B cell (primary cell): ENCODE data around the gene GPR33. TPM values are rescaled to one million over a fixed set of nuclear protein-coding genes. Genes with fewer than 3 reads are reported as not detected.

Experiments used
- ATAC-seq: fragments of 200-7000 bp; cut with Tn5 transposase; one replicate; pipeline ENCODE4 v1.10.0; 2021; ENCODE audit warnings: low read depth, mild to moderate bottlenecking, moderate number of reproducible peaks, moderate library complexity
- CTCF ChIA-PET: fragments of 350-600 bp; sonication (Branson Sonifier 250); formaldehyde crosslinking; loops from one replicate; lab custom pipeline; 2021; ENCODE audit warnings: antibody characterized with exemption, inconsistent platforms; lab: Charles Lee
- POLR2A ChIA-PET: fragments of 350-600 bp; sonication (Branson Sonifier 250); formaldehyde crosslinking; loops from one replicate; lab custom pipeline; 2021; ENCODE audit warnings: antibody characterized with exemption; lab: Charles Lee
- DNase-seq: peaks from one replicate; pipeline ENCODE4 v3.0.0; 2013
- H2AFZ ChIP-seq: 2 replicates; pipeline ENCODE4 v1.6.1; 2012; ENCODE audit warnings: mild to moderate bottlenecking, low read depth, low read length; ENCODE audit not compliant: insufficient read depth, poor library complexity, severe bottlenecking
- H3K27ac ChIP-seq, 2 donors: 1 replicate in 1 of 2; 2 replicates in 1 of 2; pipeline ENCODE4 v1.5.1; 2012 to 2013; ENCODE audit warnings: low read length in 2 of 2, mild to moderate bottlenecking in 2 of 2, moderate library complexity in 1 of 2
- H3K27me3 ChIP-seq, 4 experiments: fragments of 200-600 bp in 1 of 4; sonication (generic) in 1 of 4; replicated peaks in 1 of 4; 1 replicate in 2 of 4; 2 replicates in 2 of 4; pipeline versions ENCODE4 v1.6.1 to v1.7.0; 2013 to 2016; ENCODE audit warnings: low read length in 3 of 4, mild to moderate bottlenecking in 2 of 4, mixed read lengths in 1 of 4, moderate library complexity in 1 of 4; ENCODE audit not compliant: insufficient read depth in 4 of 4, control insufficient read depth in 3 of 4; ENCODE audit errors: control extremely low read depth in 1 of 4
- H3K36me3 ChIP-seq, 2 experiments: replicated peaks in 1 of 2; 1 replicate in 1 of 2; 2 replicates in 1 of 2; pipeline versions ENCODE4 v1.6.1 to v1.7.1; 2013; ENCODE audit warnings: low read length in 1 of 2; ENCODE audit not compliant: insufficient read depth in 2 of 2, control insufficient read depth in 1 of 2; ENCODE audit errors: control extremely low read depth in 1 of 2, extremely low read depth in 1 of 2
- H3K4me1 ChIP-seq, 2 donors: fragments of 200-600 bp in 1 of 2; sonication (generic) in 1 of 2; 1 replicate in 1 of 2; 2 replicates in 1 of 2; pipeline versions ENCODE4 v1.5.1 to v1.6.1; 2013 to 2017; ENCODE audit warnings: low read length in 2 of 2; ENCODE audit not compliant: control insufficient read depth in 2 of 2, insufficient read depth in 2 of 2
- H3K4me2 ChIP-seq: replicated peaks from 2 replicates; pipeline ENCODE3; 2012; ENCODE audit warnings: mild to moderate bottlenecking, low read depth, low read length; ENCODE audit not compliant: poor library complexity, severe bottlenecking
- H3K4me3 ChIP-seq, 5 experiments: fragments of 200-600 bp in 1 of 5; sonication (generic) in 1 of 5; 1 replicate in 3 of 5; 2 replicates in 2 of 5; pipeline versions ENCODE4 v1.5.1 to v1.7.0; 2011 to 2016; ENCODE audit warnings: low read length in 4 of 5, mild to moderate bottlenecking in 4 of 5, low read depth in 2 of 5, control low read depth in 1 of 5, moderate library complexity in 1 of 5; ENCODE audit not compliant: insufficient read depth in 1 of 5; ENCODE audit errors: control extremely low read depth in 1 of 5, extremely low read depth in 1 of 5
- H3K79me2 ChIP-seq: fragments of 200-600 bp; sonication (generic); one replicate; pipeline ENCODE4 v1.6.0; 2016; ENCODE audit warnings: low read length; ENCODE audit not compliant: control insufficient read depth, insufficient read depth
- H3K9ac ChIP-seq: fragments of 200-600 bp; sonication (generic); 2 replicates; pipeline ENCODE4 v1.6.1; 2017; ENCODE audit warnings: mild to moderate bottlenecking, low read length, moderate library complexity
- H3K9me3 ChIP-seq, 3 donors: one replicate each; pipeline versions ENCODE4 v1.6.1 to v1.7.1; 2013; ENCODE audit warnings: low read length in 2 of 3; ENCODE audit not compliant: control insufficient read depth in 2 of 3, insufficient read depth in 1 of 3; ENCODE audit errors: control extremely low read depth in 1 of 3
- H4K20me1 ChIP-seq: 2 replicates; pipeline ENCODE4 v1.6.0; 2012; ENCODE audit warnings: mild to moderate bottlenecking, low read length; ENCODE audit not compliant: insufficient read depth, control insufficient read depth, poor library complexity, severe bottlenecking
- H3K27ac Mint-ChIP-seq: one replicate; pipeline ENCODE4 v1.8.0; 2021; ENCODE audit warnings: mixed read lengths
- H3K27me3 Mint-ChIP-seq: one replicate; pipeline ENCODE4 v1.8.0; 2021; ENCODE audit warnings: mixed read lengths
- H3K4me1 Mint-ChIP-seq: one replicate; pipeline ENCODE4 v1.8.0; 2021; ENCODE audit warnings: mixed read lengths
- H3K4me3 Mint-ChIP-seq: one replicate; pipeline ENCODE4 v1.8.0; 2021; ENCODE audit warnings: mixed read lengths
- H3K9me3 Mint-ChIP-seq: one replicate; pipeline ENCODE4 v1.8.0; 2022; ENCODE audit warnings: mixed read lengths; ENCODE audit not compliant: insufficient read depth
- CTCF ChIP-seq: fragments of 200-600 bp; IDR thresholded peaks from one replicate; pipeline ENCODE4 v1.8.0; 2022; ENCODE audit warnings: antibody characterized with exemption, mild to moderate bottlenecking
- EZH2 ChIP-seq: IDR thresholded peaks from 2 replicates; pipeline ENCODE4 v1.6.1; 2012; ENCODE audit warnings: borderline replicate concordance, low read depth, mild to moderate bottlenecking, moderate library complexity, low read length; ENCODE audit not compliant: insufficient read depth, poor library complexity, severe bottlenecking
- WGBS: methylation state at CpG from one replicate; pipeline ENCODE4 v1.1.5; 2013; ENCODE audit warnings: missing lambda C conversion rate; ENCODE audit not compliant: insufficient coverage; 5-methylcytosine and 5-hydroxymethylcytosine counted together
- intact Hi-C: fragments of 100-400 bp; cut with micrococcal nuclease; formaldehyde crosslinking; loops from one replicate; pipeline ENCODE4 v1.10.0; 2022
- polyA plus RNA-seq: library from polyadenylated mRNA; depleted of rRNA; stranded (reverse); fragments of >200 nt; gene quantifications from 2 replicates; pipeline ENCODE4 v1.2.3, GENCODE V29; 2012
- total RNA-seq, 2 donors: library from RNA; stranded (reverse); fragments of 120-200 nt in 1 of 2; gene quantifications; 1 replicate in 1 of 2; 2 replicates in 1 of 2; pipeline versions ENCODE4 v1.2.3 to v1.2.4, GENCODE V29; 2013 to 2022

GPR33 gene
- total and polyA plus RNA-seq, 2 donors (not counting 1 experiment from before 2014, with no cell fraction given), result not detected

GRCh38 chr14:31449971-31450610 is 37.7 kb downstream of the GPR33 start:
- ATAC-seq (peak; percentile 47), DNase-seq (peak; percentile 37)
- no peaks in the 10 kb centered on the region for H3K9me3 Mint-ChIP-seq
- no peaks in the 10 kb centered on the region for H3K27me3 Mint-ChIP-seq
- ChIA-PET POLR2A (interaction anchor here (0.7 kb wide), 1 partner anchor 29 kb away, joined by 3 read pairs; no protein-coding TSS in a partner anchor), CTCF (interaction anchor here (1.1 to 1.5 kb wide), 2 partner anchors 8 to 31 kb away, joined by 4 to 17 read pairs; partner anchors contain the start of genes DTD2 and HEATR5A)
- H3K27ac ChIP-seq, result no peak overlapping the region
- no peaks in the 10 kb centered on the region for H3K9me3 ChIP-seq
- no peaks in the 10 kb centered on the region for H4K20me1 ChIP-seq
- H3K4me3 Mint-ChIP-seq, result no peak overlapping the region
- no peak overlapping the region for H2AFZ ChIP-seq
- no peak overlapping the region for H3K27ac Mint-ChIP-seq
- no peaks in the 10 kb centered on the region for H3K4me1 ChIP-seq
- TF ChIP-seq EZH2 (no peak), CTCF (peak; percentile 73)
- no peak overlapping the region for H3K4me3 ChIP-seq
- H3K79me2 ChIP-seq, result no peaks in the 10 kb centered on the region
- no peaks in the 10 kb centered on the region for H3K27me3 ChIP-seq
- H3K9ac ChIP-seq, result no peak overlapping the region
- intact Hi-C loops, result loop anchor here (10.0 kb wide), 1 partner anchor 895 kb away; the partner anchor contains the start of gene G2E3
- no CpG with 5 or more reads among the region's 2 CpGs for WGBS
- H3K4me1 Mint-ChIP-seq, result peaks cover 2% of the 10 kb centered on the region
- H3K4me2 ChIP-seq, result no peak overlapping the region
- H3K36me3 ChIP-seq, result peaks cover 3 to 27% of the 10 kb centered on the region in 2 experiments

- Mint-ChIP-seq H3K4me1 (no peaks in the 10 kb centered on the region), H3K27ac (no peak overlapping the region), H3K4me3 (no peak overlapping the region), H3K27me3 (no peaks in the 10 kb centered on the region), H3K9me3 (no peaks in the 10 kb centered on the region)
- TF ChIP-seq CTCF (no peak), EZH2 (no peak)
- ChIA-PET POLR2A (no interaction called here), CTCF (interaction anchor here (1.1 to 1.5 kb wide), 3 partner anchors 8 to 30 kb away, joined by 3 to 17 read pairs (median 4); partner anchors contain the start of genes DTD2 and HEATR5A)
- Histone ChIP-seq H3K36me3 (peaks cover 4 to 27% of the 10 kb centered on the region in 2 experiments), H3K4me1 (no peaks in the 10 kb centered on the region), H3K9ac (no peak overlapping the region), H3K79me2 (no peaks in the 10 kb centered on the region), H4K20me1 (no peaks in the 10 kb centered on the region), H3K27ac (no peak overlapping the region), H3K9me3 (no peaks in the 10 kb centered on the region), H3K27me3 (no peaks in the 10 kb centered on the region), H3K4me3 (no peak overlapping the region), H3K4me2 (no peak overlapping the region), H2AFZ (no peak overlapping the region)
- no peak for ATAC-seq
- no peak for DNase-seq
- intact Hi-C loops, result no loop called here
- 100% methylated on average over 1 of the region's 8 CpGs for WGBS
These were observed 38.7 kb downstream of the GPR33 start for GRCh38 chr14:31449136-31449535.
